A549 (cell line): Measurements from ENCODE around the gene KCNJ6. TPM values are rescaled to one million over a fixed set of nuclear protein-coding genes. Genes with fewer than 3 reads are reported as not detected.

Source experiments
- ATAC-seq, 2 experiments: fragments of 200-7000 bp in 1 of 2; fragments of >200 bp in 1 of 2; cut with Nextera tagmentation in 1 of 2; cut with Tn5 transposase in 1 of 2; 3 replicates each; pipeline versions ENCODE4 v1.8.0 to v1.9.1; 2018 to 2020; ENCODE audit warnings: mild to moderate bottlenecking in 1 of 2, moderate library complexity in 1 of 2
- CTCF ChIA-PET: fragments of 300-600 bp; sonication (Branson Sonifier 250); formaldehyde crosslinking; extraction: SDS; loops from one replicate; lab custom pipeline; 2021; ENCODE audit warnings: antibody characterized with exemption, inconsistent platforms; lab: Yijun Ruan, JAX
- POLR2A ChIA-PET: fragments of 350-600 bp; formaldehyde crosslinking; extraction: SDS; loops from one replicate; lab custom pipeline; 2021; ENCODE audit warnings: antibody characterized with exemption, inconsistent platforms; lab: Yijun Ruan, JAX
- DNase-seq, 2 experiments: peaks; one replicate each; pipeline versions ENCODE4 v3.0.0 to v3.0.0-alpha.2; 2011 to 2016; ENCODE audit warnings: low read depth in 1 of 2, low spot score in 1 of 2
- FAIRE-seq: peaks from 2 replicates; lab custom pipeline; 2011; peaks lifted over from hg19 to GRCh38; lab: Jason Lieb, UNC
- H3K27ac ChIP-seq, 2 experiments: fragments of >200 bp; sonication (Bioruptor Twin); formaldehyde crosslinking; 3 replicates each; pipeline ENCODE4 v1.5.1; 2016 to 2017
- H3K4me1 ChIP-seq: fragments of >200 bp; sonication (Bioruptor Twin); formaldehyde crosslinking; 3 replicates; pipeline ENCODE4 v1.6.1; 2016
- H3K4me2 ChIP-seq: fragments of >200 bp; sonication (Bioruptor Twin); formaldehyde crosslinking; 3 replicates; pipeline ENCODE4 v1.6.1; 2016
- H3K4me3 ChIP-seq: fragments of >200 bp; sonication (Bioruptor Twin); formaldehyde crosslinking; 3 replicates; pipeline ENCODE4 v1.5.1; 2016
- H3K9me3 ChIP-seq: fragments of >200 bp; sonication (Bioruptor Twin); formaldehyde crosslinking; 3 replicates; pipeline ENCODE4 v1.6.1; 2016
- CBX8 ChIP-seq: fragments of 200-600 bp; sonication (generic); IDR thresholded peaks from 2 replicates; pipeline ENCODE4 v1.6.1; 2016
- CHD2 ChIP-seq: fragments of 150-350 bp; IDR thresholded peaks from 2 replicates; pipeline ENCODE4 v1.6.1; 2014; ENCODE audit warnings: low read length; ENCODE audit not compliant: partially characterized antibody
- EHF ChIP-seq: fragments of 250-450 bp; sonication (Bioruptor Pico); IDR thresholded peaks from 2 replicates; pipeline ENCODE4 v1.5.0; 2020; ENCODE audit warnings: mild to moderate bottlenecking
- ESRRA ChIP-seq: fragments of 150-350 bp; IDR thresholded peaks from 2 replicates; pipeline ENCODE4 v1.6.1; 2014; ENCODE audit warnings: mild to moderate bottlenecking, low read length, borderline replicate concordance
- HOXA7 ChIP-seq: fragments of 250-450 bp; sonication (Bioruptor Pico); IDR thresholded peaks from 2 replicates; pipeline ENCODE4 v1.5.0; 2020; ENCODE audit warnings: mild to moderate bottlenecking, moderate library complexity
- KDM1A ChIP-seq: fragments of 200-600 bp; sonication (generic); IDR thresholded peaks from 2 replicates; pipeline ENCODE4 v1.6.1; 2016; ENCODE audit warnings: low read depth, mild to moderate bottlenecking
- MAFK ChIP-seq: fragments of 450-650 bp; IDR thresholded peaks from 2 replicates; pipeline ENCODE4 v1.6.1; 2014; ENCODE audit not compliant: partially characterized antibody
- MYC ChIP-seq: IDR thresholded peaks from 2 replicates; pipeline ENCODE4 v1.6.1; 2012; ENCODE audit warnings: mild to moderate bottlenecking, inconsistent platforms, low read length, improper control_type of control experiment, borderline replicate concordance
- NR3C1 ChIP-seq: fragments of >200 bp; sonication (Bioruptor Twin); formaldehyde crosslinking; IDR thresholded peaks from 3 replicates; pipeline ENCODE4 v1.6.1; 2017
- RNF2 ChIP-seq: fragments of 200-600 bp; sonication (generic); IDR thresholded peaks from 2 replicates; pipeline ENCODE4 v1.6.1; 2016; ENCODE audit warnings: low read depth, mild to moderate bottlenecking, antibody characterized with exemption, moderate library complexity, borderline replicate concordance
- SMC3 ChIP-seq: fragments of >200 bp; sonication (Bioruptor Twin); formaldehyde crosslinking; IDR thresholded peaks from 3 replicates; pipeline ENCODE4 v1.6.1; 2018; ENCODE audit warnings: inconsistent platforms
- TFCP2L1 ChIP-seq: fragments of 250-450 bp; sonication (Bioruptor Pico); IDR thresholded peaks from 2 replicates; pipeline ENCODE4 v1.5.0; 2021; ENCODE audit warnings: mild to moderate bottlenecking
- ZC3H11A ChIP-seq: fragments of 450-650 bp; IDR thresholded peaks from 2 replicates; pipeline ENCODE4 v1.6.1; 2014; ENCODE audit warnings: antibody characterized with exemption, mild to moderate bottlenecking
- ZFP36 ChIP-seq: fragments of 450-650 bp; IDR thresholded peaks from 2 replicates; pipeline ENCODE4 v1.6.1; 2014; ENCODE audit warnings: borderline replicate concordance; ENCODE audit not compliant: partially characterized antibody
- ZNF302 ChIP-seq: fragments of 250-450 bp; sonication (Bioruptor Pico); IDR thresholded peaks from 2 replicates; pipeline ENCODE4 v1.9.0; 2021; ENCODE audit warnings: inconsistent platforms, mild to moderate bottlenecking, moderate library complexity
- WGBS: methylation state at CpG from one replicate; pipeline ENCODE4 v1.1.6; 2017; ENCODE audit errors: missing lambda C conversion rate; 5-methylcytosine and 5-hydroxymethylcytosine counted together
- polyA plus RNA-seq, 4 experiments: library from polyadenylated mRNA; depleted of rRNA in 3 of 4; stranded (reverse); fragments of >200 nt; fragmentation: RNase III in 1 of 4; extraction: RNeasy Plus Mini Kit Qiagen cat#74134 plus additional on column Dnase treatment in 1 of 4; gene quantifications; 2 replicates in 3 of 4; 3 replicates in 1 of 4; pipeline ENCODE4 v1.2.3, GENCODE V29; 2011 to 2017
- TF ChIP-seq, protein P1 (sequence below): fragments of 200-600 bp; sonication (generic); IDR thresholded peaks from 2 replicates; pipeline ENCODE4 v1.6.1; 2016; ENCODE audit warnings: antibody characterized with exemption, mild to moderate bottlenecking, moderate library complexity
- TF ChIP-seq, protein P2 (sequence below): fragments of >200 bp; sonication (Bioruptor Twin); formaldehyde crosslinking; IDR thresholded peaks from 2 replicates; pipeline ENCODE4 v1.6.1; 2016
- TF ChIP-seq, protein P3 (sequence below): fragments of 250-450 bp; sonication (Bioruptor Pico); IDR thresholded peaks from 2 replicates; pipeline ENCODE4 v1.5.0; 2020; ENCODE audit warnings: low read depth, mild to moderate bottlenecking, moderate library complexity
- TF ChIP-seq, protein P4 (sequence below): IDR thresholded peaks from 2 replicates; pipeline ENCODE4 v1.6.1; 2012; ENCODE audit warnings: low read depth, borderline replicate concordance
- TF ChIP-seq, protein P5 (sequence below): fragments of >200 bp; sonication (Bioruptor Twin); formaldehyde crosslinking; IDR thresholded peaks from 3 replicates; pipeline ENCODE4 v1.6.1; 2016
- TF ChIP-seq, protein P6 (sequence below): IDR thresholded peaks from 2 replicates; pipeline ENCODE4 v1.6.1; 2012

KCNJ6 gene
- polyA plus RNA-seq, 2 of the 4 experiments (the other 2 are of a cell fraction), result 0.68 to 1.4 TPM

DNA sequence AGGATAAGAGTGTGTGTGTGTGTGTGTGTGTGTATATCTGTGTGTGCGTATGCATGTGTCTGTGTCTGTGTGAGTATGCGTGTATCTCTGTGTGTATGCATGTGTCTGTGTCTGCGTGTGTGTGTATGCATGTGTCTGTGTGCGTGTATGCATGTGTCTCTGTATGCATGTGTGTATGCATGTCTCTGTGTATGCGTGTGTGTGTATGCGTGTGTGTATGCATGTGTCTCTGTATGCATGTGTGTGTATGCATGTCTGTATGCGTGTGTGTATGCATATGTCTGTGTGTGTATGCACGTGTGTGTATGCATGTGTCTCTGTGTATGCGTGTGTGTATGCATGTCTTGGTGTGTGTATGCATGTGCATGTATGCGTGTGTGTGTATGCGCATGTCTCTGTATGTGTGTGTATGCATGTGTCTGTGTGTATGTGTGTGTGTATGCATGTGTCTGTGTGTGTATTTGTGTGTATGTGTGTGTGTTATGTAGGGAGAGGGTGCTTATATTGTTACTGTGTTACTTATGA is 301.8 kb downstream of the KCNJ6 start (continued):
- TF ChIP-seq ZFP36, result no peak

DNA sequence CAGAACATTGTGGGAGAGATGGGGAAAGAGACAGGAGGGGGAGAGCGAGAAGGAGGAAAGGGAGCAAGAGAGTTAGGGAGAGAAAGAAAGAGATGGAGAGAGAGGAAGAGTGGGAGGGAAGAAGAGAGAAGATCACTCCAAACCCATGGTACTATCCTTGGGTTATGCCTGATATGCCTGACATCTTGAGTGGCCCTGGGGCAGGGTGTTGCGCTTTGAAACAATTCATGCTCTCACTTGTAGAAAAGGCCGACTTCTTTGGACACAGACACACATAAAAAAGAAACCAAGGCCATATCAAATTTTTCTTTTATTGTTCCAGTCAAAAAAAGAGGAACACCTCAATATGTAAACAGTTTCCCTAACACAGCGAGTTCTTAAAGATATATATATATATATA is 309.2 kb downstream of the KCNJ6 start:
- ATAC-seq (no peak), FAIRE-seq (no peak), DNase-seq (no peak)
- 83% methylated on average over 4 of the region's 4 CpGs for WGBS
- no peak overlapping the region for H3K4me3 ChIP-seq
- H3K4me1 ChIP-seq, result no peaks in the 10 kb centered on the region
- ChIA-PET POLR2A (no interaction called here), CTCF (no interaction called here)
- no peaks in the 10 kb centered on the region for H3K9me3 ChIP-seq
- no peak overlapping the region for H3K4me2 ChIP-seq
- TF ChIP-seq KDM1A (no peak), HOXA7 (CRISPR knock-in tag) (no peak), ZC3H11A (no peak), RNF2 (no peak), MYC (no peak), ZNF302 (CRISPR knock-in tag) (no peak), EHF (CRISPR knock-in tag) (no peak), ESRRA (no peak), ZFP36 (no peak), TFCP2L1 (no peak), SMC3 (no peak), MAFK (no peak)
- TF ChIP-seq, protein P1, sequence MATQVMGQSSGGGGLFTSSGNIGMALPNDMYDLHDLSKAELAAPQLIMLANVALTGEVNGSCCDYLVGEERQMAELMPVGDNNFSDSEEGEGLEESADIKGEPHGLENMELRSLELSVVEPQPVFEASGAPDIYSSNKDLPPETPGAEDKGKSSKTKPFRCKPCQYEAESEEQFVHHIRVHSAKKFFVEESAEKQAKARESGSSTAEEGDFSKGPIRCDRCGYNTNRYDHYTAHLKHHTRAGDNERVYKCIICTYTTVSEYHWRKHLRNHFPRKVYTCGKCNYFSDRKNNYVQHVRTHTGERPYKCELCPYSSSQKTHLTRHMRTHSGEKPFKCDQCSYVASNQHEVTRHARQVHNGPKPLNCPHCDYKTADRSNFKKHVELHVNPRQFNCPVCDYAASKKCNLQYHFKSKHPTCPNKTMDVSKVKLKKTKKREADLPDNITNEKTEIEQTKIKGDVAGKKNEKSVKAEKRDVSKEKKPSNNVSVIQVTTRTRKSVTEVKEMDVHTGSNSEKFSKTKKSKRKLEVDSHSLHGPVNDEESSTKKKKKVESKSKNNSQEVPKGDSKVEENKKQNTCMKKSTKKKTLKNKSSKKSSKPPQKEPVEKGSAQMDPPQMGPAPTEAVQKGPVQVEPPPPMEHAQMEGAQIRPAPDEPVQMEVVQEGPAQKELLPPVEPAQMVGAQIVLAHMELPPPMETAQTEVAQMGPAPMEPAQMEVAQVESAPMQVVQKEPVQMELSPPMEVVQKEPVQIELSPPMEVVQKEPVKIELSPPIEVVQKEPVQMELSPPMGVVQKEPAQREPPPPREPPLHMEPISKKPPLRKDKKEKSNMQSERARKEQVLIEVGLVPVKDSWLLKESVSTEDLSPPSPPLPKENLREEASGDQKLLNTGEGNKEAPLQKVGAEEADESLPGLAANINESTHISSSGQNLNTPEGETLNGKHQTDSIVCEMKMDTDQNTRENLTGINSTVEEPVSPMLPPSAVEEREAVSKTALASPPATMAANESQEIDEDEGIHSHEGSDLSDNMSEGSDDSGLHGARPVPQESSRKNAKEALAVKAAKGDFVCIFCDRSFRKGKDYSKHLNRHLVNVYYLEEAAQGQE, result no peak
- TF ChIP-seq, protein P2, sequence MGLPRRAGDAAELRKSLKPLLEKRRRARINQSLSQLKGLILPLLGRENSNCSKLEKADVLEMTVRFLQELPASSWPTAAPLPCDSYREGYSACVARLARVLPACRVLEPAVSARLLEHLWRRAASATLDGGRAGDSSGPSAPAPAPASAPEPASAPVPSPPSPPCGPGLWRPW, result no peak
- TF ChIP-seq, protein P3, sequence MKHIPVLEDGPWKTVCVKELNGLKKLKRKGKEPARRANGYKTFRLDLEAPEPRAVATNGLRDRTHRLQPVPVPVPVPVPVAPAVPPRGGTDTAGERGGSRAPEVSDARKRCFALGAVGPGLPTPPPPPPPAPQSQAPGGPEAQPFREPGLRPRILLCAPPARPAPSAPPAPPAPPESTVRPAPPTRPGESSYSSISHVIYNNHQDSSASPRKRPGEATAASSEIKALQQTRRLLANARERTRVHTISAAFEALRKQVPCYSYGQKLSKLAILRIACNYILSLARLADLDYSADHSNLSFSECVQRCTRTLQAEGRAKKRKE (CRISPR knock-in tag), result no peak
- H3K27ac ChIP-seq, result no peak overlapping the region

DNA sequence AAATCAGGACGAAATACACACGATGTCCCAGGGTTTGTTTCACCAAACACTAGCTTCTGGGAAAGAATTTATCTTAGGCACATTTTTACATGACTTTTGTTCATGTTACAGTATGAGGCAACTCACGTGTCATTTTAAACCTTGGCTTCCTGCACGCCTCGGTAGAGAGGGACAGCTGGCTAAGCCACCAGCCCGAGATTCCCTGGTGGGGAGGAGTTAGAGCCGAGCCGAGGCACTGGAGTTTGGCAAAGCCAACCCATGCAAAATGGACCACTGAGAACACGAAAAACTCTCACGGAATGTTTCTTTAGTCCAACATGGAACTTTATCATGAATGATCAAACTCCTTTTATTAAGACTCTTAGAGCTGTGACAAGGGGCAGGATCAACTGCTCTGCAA is 309.7 kb downstream of the KCNJ6 start:
- no peaks in the 10 kb centered on the region for H3K9me3 ChIP-seq
- ChIA-PET POLR2A (no interaction called here), CTCF (no interaction called here)
- TF ChIP-seq ESRRA (no peak), ZNF302 (CRISPR knock-in tag) (no peak), CHD2 (no peak), NR3C1 (no peak), CBX8 (no peak)
- TF ChIP-seq, protein P4, sequence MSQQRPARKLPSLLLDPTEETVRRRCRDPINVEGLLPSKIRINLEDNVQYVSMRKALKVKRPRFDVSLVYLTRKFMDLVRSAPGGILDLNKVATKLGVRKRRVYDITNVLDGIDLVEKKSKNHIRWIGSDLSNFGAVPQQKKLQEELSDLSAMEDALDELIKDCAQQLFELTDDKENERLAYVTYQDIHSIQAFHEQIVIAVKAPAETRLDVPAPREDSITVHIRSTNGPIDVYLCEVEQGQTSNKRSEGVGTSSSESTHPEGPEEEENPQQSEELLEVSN, result no peak
- TF ChIP-seq, protein P5, sequence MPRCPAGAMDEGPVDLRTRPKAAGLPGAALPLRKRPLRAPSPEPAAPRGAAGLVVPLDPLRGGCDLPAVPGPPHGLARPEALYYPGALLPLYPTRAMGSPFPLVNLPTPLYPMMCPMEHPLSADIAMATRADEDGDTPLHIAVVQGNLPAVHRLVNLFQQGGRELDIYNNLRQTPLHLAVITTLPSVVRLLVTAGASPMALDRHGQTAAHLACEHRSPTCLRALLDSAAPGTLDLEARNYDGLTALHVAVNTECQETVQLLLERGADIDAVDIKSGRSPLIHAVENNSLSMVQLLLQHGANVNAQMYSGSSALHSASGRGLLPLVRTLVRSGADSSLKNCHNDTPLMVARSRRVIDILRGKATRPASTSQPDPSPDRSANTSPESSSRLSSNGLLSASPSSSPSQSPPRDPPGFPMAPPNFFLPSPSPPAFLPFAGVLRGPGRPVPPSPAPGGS, result no peak
- TF ChIP-seq, protein P6, sequence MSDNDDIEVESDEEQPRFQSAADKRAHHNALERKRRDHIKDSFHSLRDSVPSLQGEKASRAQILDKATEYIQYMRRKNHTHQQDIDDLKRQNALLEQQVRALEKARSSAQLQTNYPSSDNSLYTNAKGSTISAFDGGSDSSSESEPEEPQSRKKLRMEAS, result no peak
- H3K4me2 ChIP-seq, result no peak overlapping the region
- no peak overlapping the region for H3K4me3 ChIP-seq
- ATAC-seq, result no peak
- no peaks in the 10 kb centered on the region for H3K4me1 ChIP-seq
- WGBS, result 68% methylated on average over 10 of the region's 10 CpGs
- no peak for DNase-seq
- H3K27ac ChIP-seq, result no peak overlapping the region
- no peak for FAIRE-seq
